Psoas muscle (tissue), 8 donors: ENCODE results near the gene CNST. TPM values are rescaled to one million over a fixed set of nuclear protein-coding genes. Genes with fewer than 3 reads are reported as not detected.

Source experiments
- ATAC-seq, 4 donors: fragments of 200-7000 bp; cut with Tn5 transposase; one replicate each; pipeline ENCODE4 v1.9.1; 2020; ENCODE audit warnings: moderate library complexity in 3 of 4, mild to moderate bottlenecking in 2 of 4
- DNase-seq, 2 donors: peaks; one replicate each; pipeline ENCODE4 v3.0.0-alpha.2; 2020
- H3K27ac ChIP-seq: fragments of 200-600 bp; one replicate; pipeline ENCODE4 v1.8.0; 2022
- H3K27me3 ChIP-seq, 3 donors: fragments of 200-600 bp in 1 of 3; one replicate each; pipeline versions ENCODE4 v1.6.1 to v1.8.0; 2013 to 2022; ENCODE audit warnings: low read length in 2 of 3, mild to moderate bottlenecking in 2 of 3, moderate library complexity in 1 of 3; ENCODE audit not compliant: insufficient read depth in 3 of 3
- H3K36me3 ChIP-seq, 2 donors: fragments of 200-600 bp in 1 of 2; one replicate each; pipeline versions ENCODE4 v1.6.1 to v1.8.0; 2013 to 2022; ENCODE audit warnings: low read depth in 1 of 2, mild to moderate bottlenecking in 1 of 2, moderate library complexity in 1 of 2; ENCODE audit not compliant: insufficient read depth in 1 of 2
- H3K4me1 ChIP-seq: fragments of 200-600 bp; one replicate; pipeline ENCODE4 v1.8.0; 2022
- H3K4me3 ChIP-seq: fragments of 200-600 bp; one replicate; pipeline ENCODE4 v1.8.0; 2022; ENCODE audit warnings: mild to moderate bottlenecking
- H3K9me3 ChIP-seq: fragments of 200-600 bp; one replicate; pipeline ENCODE4 v1.8.0; 2022
- WGBS, 3 donors: extraction: QIAGEN DNeasy Blood & Tissue Kit; methylation state at CpG; one replicate each; pipeline versions ENCODE4 v1.1.6 to v1.1.7; 2013; 5-methylcytosine and 5-hydroxymethylcytosine counted together
- intact Hi-C, 2 donors: fragments of 100-400 bp; cut with DNase I; formaldehyde crosslinking; loops; one replicate each; pipeline versions ENCODE4 v1.11.0 to v1.14.2; 2022
- polyA plus RNA-seq, 3 donors: library from polyadenylated mRNA; stranded (reverse); fragments of 200-250 nt; gene quantifications; one replicate each; pipeline ENCODE4 v1.2.3, GENCODE V29; 2013
- total RNA-seq, 4 donors: library from RNA; stranded (reverse); fragmentation: NEBNext Ultra II Directional in 2 of 4; extraction: Animal tissue kit (Norgen Biotek cat#: 25700) in 2 of 4; gene quantifications; one replicate each; pipeline versions ENCODE4 v1.2.1 to v1.2.4, GENCODE V29; 2021 to 2023
- TF ChIP-seq, protein P1 (sequence below): fragments of 200-600 bp; IDR thresholded peaks from one replicate; pipeline ENCODE4 v1.8.0; 2022; ENCODE audit warnings: antibody characterized with exemption
- donor health status: healthy with polysubstance abuse.
- donor health status: DM: no; HTN: no; CAD: no; lungs with moderate emphysema.
- donor health status: Bipolar disorder and iron deficiency.
- donor health status: healthy.
- donor health status: DM: yes; HTN: yes; CAD: no.
- donor health status: DM: no; HTN: no; CAD: no.
- donor health status: DM: no; HTN: no; CAD: no.
- donor health status: DM: yes; HTN: yes; CAD: no.

CNST gene
- total and polyA plus RNA-seq, 7 donors, result 9.7 to 64.8 (median 19.5) TPM

DNA sequence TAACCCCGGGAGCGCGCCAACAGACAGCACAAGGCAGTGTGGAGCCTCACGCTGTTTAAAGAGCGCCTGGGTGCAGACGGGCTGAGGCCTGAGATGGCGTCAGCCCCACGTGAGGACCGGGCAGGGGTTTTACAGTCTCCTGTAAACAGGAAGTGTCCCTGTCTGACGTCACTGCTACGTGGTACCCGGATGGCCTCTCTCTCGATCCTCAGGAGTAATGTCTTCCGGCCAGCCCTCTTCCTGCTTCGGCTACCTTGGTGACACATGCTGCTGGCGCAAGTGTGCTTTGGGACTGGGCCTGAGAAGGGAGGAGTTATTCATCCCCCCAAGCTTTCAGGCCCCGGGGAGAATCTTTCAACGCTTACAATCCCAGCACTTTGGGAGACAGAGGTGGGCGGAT lies 41.2 kb downstream of the CNST start:
- H3K4me3 ChIP-seq, result no peak overlapping the region
- H3K4me1 ChIP-seq, result peaks cover 37% of the 10 kb centered on the region
- H3K27me3 ChIP-seq, result no peaks in the 10 kb centered on the region
- intact Hi-C loops, result no loop called here
- ATAC-seq (peak in 1 of 4 donors; percentile 15), DNase-seq (no peak)
- peak overlapping the region; percentile 53 for H3K27ac ChIP-seq
- WGBS, 3 donors, result 78 to 84% (median 84%) methylated on average over 19 of the region's 19 CpGs
- TF ChIP-seq, protein P1, sequence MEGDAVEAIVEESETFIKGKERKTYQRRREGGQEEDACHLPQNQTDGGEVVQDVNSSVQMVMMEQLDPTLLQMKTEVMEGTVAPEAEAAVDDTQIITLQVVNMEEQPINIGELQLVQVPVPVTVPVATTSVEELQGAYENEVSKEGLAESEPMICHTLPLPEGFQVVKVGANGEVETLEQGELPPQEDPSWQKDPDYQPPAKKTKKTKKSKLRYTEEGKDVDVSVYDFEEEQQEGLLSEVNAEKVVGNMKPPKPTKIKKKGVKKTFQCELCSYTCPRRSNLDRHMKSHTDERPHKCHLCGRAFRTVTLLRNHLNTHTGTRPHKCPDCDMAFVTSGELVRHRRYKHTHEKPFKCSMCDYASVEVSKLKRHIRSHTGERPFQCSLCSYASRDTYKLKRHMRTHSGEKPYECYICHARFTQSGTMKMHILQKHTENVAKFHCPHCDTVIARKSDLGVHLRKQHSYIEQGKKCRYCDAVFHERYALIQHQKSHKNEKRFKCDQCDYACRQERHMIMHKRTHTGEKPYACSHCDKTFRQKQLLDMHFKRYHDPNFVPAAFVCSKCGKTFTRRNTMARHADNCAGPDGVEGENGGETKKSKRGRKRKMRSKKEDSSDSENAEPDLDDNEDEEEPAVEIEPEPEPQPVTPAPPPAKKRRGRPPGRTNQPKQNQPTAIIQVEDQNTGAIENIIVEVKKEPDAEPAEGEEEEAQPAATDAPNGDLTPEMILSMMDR, result no peak
- no peaks in the 10 kb centered on the region for H3K36me3 ChIP-seq
- H3K9me3 ChIP-seq, result no peaks in the 10 kb centered on the region

DNA sequence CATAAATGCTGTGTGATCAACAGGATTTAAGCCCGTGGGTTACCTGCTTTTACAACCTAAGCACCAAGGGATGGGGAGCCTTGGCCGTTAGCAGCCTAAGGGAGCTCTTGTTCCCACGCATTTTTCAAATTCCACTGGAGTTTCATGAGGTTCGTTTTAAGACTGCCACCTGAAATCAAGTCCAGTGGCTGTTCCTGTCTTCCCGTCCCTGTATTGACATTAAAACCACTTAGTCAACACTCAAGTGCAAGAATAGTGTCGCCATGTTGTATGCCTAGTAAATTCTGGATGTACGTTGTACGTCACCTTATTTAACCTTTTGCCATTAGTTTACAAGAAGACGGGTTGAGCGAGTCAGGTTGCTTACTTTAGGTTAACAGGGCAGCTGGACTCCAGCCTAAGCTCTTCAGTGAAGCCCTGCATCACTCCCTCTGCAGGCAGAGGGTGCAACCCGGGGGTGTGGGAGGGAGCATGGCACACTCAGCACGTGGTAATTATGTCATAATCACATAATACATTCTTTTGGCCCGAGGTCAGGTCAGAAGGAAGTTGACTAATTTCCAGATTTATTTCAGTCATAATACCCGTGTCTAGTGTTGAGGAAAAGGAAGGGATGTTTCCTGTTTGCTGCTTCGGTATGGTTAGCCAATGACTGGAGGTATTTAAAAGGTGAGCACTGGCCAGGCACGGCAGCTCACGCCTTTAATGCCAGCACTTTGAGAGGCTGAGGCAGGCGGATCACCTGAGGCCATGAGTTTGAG lies 42.5 kb downstream of the CNST start:
- DNase-seq (peak; percentile 63 to 83), ATAC-seq (peak; percentile 86 to 98 (median 90))
- TF ChIP-seq, protein P1, result peak; percentile 18
- intact Hi-C loops, result no loop called here
- Histone ChIP-seq H3K9me3 (no peaks in the 10 kb centered on the region), H3K27ac (peak overlapping the region; percentile 53), H3K27me3 (no peaks in the 10 kb centered on the region), H3K4me3 (no peak overlapping the region), H3K4me1 (peaks cover 43% of the 10 kb centered on the region), H3K36me3 (no peaks in the 10 kb centered on the region)
- 22 to 32% (median 24%) methylated on average over 18 of the region's 18 CpGs for WGBS, 3 donors

DNA sequence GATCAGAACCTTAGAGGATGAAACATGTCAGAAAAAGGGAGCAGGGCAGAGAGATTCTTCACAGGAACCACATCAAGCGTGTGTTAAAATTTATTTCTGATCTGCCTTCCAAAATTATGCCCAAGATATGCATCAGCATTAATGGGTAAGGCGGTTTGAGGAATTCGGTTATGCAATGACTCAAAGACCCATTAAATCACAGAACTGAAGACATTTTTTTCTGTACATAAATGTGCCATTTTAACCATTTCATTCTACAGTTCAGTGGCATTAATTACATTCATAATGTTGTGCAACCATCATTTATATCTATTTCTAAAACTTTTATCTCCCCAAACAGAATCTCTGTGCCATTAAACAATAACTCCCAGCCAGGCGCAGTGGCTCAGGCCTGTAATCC lies 43.4 kb downstream of the CNST start:
- peaks cover 43% of the 10 kb centered on the region for H3K4me1 ChIP-seq
- intact Hi-C loops, result loop anchor here in 1 of 2 donors (5.0 kb wide), 1 partner anchor 37 kb away; no protein-coding TSS in a partner anchor
- DNase-seq (no peak), ATAC-seq (no peak)
- no peaks in the 10 kb centered on the region for H3K27me3 ChIP-seq
- H3K27ac ChIP-seq, result peak overlapping the region; percentile 53
- no peaks in the 10 kb centered on the region for H3K9me3 ChIP-seq
- TF ChIP-seq, protein P1, result no peak
- H3K36me3 ChIP-seq, result no peaks in the 10 kb centered on the region
- 83 to 92% (median 87%) methylated on average over 4 of the region's 4 CpGs for WGBS, 3 donors
- H3K4me3 ChIP-seq, result no peak overlapping the region

DNA sequence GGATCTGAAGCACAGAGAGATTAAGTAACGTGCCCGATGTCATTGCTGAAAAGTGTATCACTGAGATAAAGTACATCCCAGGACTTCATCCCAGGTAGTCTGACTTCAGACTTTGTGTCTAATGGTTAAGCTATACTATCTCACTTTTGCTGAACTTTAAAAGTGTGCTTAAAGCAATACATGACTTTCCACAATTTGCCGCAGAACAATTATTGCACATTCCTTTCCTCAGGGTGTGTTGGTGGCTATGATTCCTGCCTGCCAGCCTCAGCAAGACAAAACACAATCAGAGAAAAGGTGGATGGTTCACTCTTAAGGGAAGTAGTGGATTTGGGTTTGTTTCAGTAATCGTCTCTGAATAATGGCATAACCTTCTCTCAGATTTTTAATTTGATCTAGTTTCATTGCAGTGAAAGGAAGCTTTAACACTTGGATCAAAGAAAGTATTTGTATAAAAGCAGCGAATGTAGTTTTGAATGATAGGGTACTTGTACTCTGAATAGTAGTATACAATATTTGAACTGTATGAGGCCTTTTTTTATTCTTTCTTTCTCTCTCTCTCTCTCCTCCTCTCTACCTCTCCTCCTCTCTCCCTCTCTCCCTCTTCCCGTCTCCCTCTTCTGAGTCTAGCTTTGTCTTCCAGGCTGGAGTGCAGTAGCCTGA lies 47.0 kb downstream of the CNST start:
- Histone ChIP-seq H3K9me3 (no peaks in the 10 kb centered on the region), H3K4me1 (peaks cover 58% of the 10 kb centered on the region), H3K4me3 (no peak overlapping the region), H3K36me3 (no peaks in the 10 kb centered on the region), H3K27me3 (no peaks in the 10 kb centered on the region), H3K27ac (no peak overlapping the region)
- ATAC-seq (no peak), DNase-seq (no peak)
- TF ChIP-seq, protein P1, result no peak
- intact Hi-C loops, result loop anchor here in 1 of 2 donors (5.0 kb wide), 1 partner anchor 41 kb away; no protein-coding TSS in a partner anchor
- WGBS, 3 donors, result 72 to 80% (median 72%) methylated on average over 5 to 6 of the region's 6 CpGs
